ENCODE data around the gene GATA3.

The GATA3 gene

DNA sequence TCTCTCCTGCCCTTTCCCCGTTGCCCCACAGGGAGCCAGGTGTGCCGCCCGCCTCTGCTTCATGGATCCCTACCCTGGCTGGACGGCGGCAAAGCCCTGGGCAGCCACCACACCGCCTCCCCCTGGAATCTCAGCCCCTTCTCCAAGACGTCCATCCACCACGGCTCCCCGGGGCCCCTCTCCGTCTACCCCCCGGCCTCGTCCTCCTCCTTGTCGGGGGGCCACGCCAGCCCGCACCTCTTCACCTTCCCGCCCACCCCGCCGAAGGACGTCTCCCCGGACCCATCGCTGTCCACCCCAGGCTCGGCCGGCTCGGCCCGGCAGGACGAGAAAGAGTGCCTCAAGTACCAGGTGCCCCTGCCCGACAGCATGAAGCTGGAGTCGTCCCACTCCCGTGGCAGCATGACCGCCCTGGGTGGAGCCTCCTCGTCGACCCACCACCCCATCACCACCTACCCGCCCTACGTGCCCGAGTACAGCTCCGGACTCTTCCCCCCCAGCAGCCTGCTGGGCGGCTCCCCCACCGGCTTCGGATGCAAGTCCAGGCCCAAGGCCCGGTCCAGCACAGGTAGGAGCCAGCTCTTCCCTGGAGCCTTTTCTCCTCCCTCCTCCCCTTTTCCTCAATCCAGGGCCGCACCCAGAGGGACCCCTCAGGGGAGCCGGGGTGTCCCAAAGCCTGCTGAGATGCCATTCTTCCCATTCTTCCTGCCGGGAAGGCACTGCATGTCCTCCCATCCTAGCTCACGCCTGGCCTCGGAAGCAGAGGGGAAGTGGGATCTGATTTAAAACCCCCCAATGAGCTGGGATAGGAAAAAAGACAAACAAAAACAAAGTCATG lies 4.0 kb downstream of the GATA3 start:
- no peak overlapping the region for H3K27ac ChIP-seq
- TF ChIP-seq ZFX (IDR thresholded peaks at IDR 0.05; ENCODE audit: borderline replicate concordance), result no peak
- no peak for TF ChIP-seq CTCF (IDR thresholded peaks at IDR 0.05)

DNA sequence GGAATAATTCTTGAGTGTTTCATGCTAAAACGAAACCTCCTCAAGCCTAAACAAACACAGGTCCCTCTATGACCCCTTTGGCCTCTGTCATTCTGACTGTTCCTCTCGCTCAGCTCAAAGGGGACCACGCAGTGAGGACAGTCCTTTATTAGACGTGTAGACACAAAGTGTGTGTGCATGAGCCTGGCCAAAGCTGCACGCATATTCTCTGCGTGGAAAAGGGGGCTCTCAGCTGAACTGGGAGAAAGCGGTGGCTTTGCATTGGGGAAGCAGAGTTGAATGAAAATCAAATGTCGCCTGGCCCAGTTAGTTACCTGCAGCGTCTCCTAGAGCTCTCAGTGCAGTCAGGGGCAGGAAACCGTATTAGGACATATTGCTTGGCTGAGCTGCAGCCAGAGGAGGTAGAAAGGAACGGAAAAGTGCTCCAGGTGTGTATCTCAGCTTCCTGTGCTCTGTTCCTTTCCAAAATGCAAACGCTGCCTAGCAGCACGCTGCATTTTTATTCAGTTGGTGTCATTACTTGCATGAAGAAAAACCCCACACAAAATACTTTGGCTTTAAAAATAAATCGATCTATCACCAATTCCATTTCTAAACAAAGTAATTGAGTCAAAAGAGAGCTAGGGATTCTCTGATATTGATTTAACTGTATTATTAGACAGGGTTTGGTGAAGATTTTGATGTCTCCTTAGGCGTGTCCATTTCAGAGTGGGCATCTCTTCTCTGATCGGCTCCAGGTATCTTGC lies 4.9 kb downstream of the GATA3 start:
- no peak overlapping the region for H3K27ac ChIP-seq
- TF ChIP-seq CTCF (IDR thresholded peaks at IDR 0.05) (no peak), ZFX (IDR thresholded peaks at IDR 0.05; ENCODE audit: borderline replicate concordance) (no peak)

DNA sequence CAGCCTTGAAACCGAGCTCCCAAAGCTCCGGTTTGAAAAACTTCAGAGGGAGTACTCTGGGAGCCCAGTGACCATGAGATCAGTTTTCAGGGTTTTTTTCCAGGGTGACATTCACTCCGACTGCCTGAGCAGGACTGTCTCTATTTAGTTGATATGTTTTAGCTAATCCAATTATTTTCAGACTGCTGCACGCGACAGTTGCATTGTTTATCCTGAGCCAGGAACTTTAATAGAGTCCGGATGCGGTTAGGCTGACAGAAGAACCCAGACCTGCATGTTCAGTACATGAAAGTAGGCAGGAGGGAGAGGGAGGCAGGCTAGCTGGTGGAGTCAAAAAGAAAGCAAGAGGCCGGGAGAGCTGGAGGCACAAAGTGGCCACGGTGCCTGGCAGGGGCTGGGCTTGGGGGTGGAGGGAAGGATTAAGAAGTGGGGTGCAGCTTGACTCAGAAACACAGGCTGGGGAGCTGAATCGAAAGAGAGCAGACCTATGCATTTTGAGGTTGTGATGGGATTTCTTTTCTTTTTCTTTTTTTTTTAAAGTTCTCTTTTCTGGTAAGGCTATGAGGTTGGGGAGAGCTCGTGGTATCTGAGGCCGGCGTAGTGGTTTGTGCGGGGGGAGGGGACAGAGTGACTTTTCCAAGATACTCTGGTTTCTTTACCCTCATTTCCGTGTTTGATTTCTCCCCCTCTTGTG lies 5.7 kb downstream of the GATA3 start:
- TF ChIP-seq CTCF (IDR thresholded peaks at IDR 0.05) (no peak), ZFX (IDR thresholded peaks at IDR 0.05; ENCODE audit: borderline replicate concordance) (no peak)
- no peak overlapping the region for H3K27ac ChIP-seq

GRCh38 chr10:8060704-8061121 lies 6.2 kb downstream of the GATA3 start:
- H3K27ac ChIP-seq, result no peak overlapping the region
- TF ChIP-seq CTCF (IDR thresholded peaks at IDR 0.05), result no peak
- TF ChIP-seq ZFX (IDR thresholded peaks at IDR 0.05; ENCODE audit: borderline replicate concordance), result no peak

GRCh38 chr10:8061274-8062211 lies 7.1 kb downstream of the GATA3 start:
- TF ChIP-seq ZFX (IDR thresholded peaks at IDR 0.05; ENCODE audit: borderline replicate concordance) (no peak), CTCF (IDR thresholded peaks at IDR 0.05) (no peak)
- H3K27ac ChIP-seq, result no peak overlapping the region

- H3K27ac ChIP-seq, result no peak overlapping the region
- TF ChIP-seq CTCF (IDR thresholded peaks at IDR 0.05) (no peak), ZFX (IDR thresholded peaks at IDR 0.05; ENCODE audit: borderline replicate concordance) (no peak)
Measured at GRCh38 chr10:8063128-8063908, 8.8 kb downstream of the GATA3 start.

Data from 22Rv1 (cell line).